ENCODE results near the gene INTU.
A peak's percentile ranks its signal among the peaks of the same experiment; 100 is the strongest.

Gene INTU

DNA sequence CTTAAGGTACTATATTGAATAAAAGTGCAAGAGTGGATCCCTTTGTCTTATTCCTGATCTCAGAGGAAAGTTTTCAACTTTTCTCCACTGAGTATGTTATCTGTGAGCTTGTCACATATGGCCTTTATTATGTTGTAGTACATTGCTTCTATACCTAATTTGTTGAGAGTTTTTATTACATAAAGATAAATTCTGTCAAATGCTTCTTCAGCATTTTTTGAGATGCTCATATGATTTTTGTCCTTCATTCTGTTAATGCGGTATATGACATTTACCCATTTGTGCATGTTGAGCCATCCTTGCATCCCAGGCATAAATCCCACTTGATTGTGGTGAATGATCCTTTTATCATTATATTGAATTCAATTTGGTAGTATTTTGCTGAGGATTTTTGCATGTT, 108.5 kb downstream of the INTU start:
- Histone ChIP-seq H3K4me2 (ENCODE audit: low read depth, low read length) (no peak overlapping the region), H3K9me3 (replicated peaks; ENCODE audit: insufficient read depth, low read length) (no peaks in the 10 kb centered on the region), H3K27me3 (replicated peaks; ENCODE audit: insufficient read depth, low read length) (no peaks in the 10 kb centered on the region), H3K4me3 (ENCODE audit: low read length) (no peak overlapping the region), H3K9me2 (replicated peaks; ENCODE audit: insufficient read depth, low read length) (no peaks in the 10 kb centered on the region), H3F3A (ENCODE audit: insufficient read depth, low read length) (no peaks in the 10 kb centered on the region), H3K36me3 (replicated peaks; ENCODE audit: insufficient read depth, low read length) (no peaks in the 10 kb centered on the region), H2AFZ (ENCODE audit: low read length) (no peak overlapping the region), H3K9ac (ENCODE audit: low read length) (no peak overlapping the region), H4K20me1 (ENCODE audit: insufficient read depth, low read length) (no peaks in the 10 kb centered on the region), H3K79me2 (ENCODE audit: low read length) (no peaks in the 10 kb centered on the region), H3K4me1 (ENCODE audit: low read length) (no peaks in the 10 kb centered on the region), H3K27ac (ENCODE audit: low read length) (no peak overlapping the region)
- no peak for DNase-seq
- no peak for TF ChIP-seq EZH2phosphoT487 (IDR thresholded peaks at IDR 0.05; ENCODE audit: low read length)
- no peak for TF ChIP-seq EZH2 (optimal IDR thresholded peaks at IDR 0.05; ENCODE audit: low read depth, low read length)
- TF ChIP-seq, protein P1, sequence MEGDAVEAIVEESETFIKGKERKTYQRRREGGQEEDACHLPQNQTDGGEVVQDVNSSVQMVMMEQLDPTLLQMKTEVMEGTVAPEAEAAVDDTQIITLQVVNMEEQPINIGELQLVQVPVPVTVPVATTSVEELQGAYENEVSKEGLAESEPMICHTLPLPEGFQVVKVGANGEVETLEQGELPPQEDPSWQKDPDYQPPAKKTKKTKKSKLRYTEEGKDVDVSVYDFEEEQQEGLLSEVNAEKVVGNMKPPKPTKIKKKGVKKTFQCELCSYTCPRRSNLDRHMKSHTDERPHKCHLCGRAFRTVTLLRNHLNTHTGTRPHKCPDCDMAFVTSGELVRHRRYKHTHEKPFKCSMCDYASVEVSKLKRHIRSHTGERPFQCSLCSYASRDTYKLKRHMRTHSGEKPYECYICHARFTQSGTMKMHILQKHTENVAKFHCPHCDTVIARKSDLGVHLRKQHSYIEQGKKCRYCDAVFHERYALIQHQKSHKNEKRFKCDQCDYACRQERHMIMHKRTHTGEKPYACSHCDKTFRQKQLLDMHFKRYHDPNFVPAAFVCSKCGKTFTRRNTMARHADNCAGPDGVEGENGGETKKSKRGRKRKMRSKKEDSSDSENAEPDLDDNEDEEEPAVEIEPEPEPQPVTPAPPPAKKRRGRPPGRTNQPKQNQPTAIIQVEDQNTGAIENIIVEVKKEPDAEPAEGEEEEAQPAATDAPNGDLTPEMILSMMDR (IDR thresholded peaks at IDR 0.05; ENCODE audit: low read length) = no peak

DNA sequence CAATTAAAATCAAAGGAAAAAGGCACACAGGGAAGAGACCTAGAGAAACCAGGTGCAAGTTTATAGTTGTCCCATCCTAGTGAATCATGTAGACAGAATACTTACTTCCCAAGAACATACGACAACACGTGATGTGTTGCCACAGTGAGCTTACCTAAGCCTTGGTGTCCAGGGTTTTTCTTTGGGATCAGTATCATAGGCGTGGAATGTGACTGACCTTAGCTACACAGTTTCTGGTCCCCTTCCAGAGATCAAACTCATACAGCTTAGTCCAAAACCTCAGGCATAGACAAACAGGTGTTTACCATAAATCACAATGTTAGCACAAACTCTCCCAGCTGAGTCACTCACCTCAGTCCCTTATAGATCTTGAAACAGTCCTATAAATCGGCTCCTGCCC, 115.1 kb downstream of the INTU start:
- DNase-seq = no peak
- Histone ChIP-seq H4K20me1 (ENCODE audit: insufficient read depth, low read length) (no peaks in the 10 kb centered on the region), H3K9ac (ENCODE audit: low read length) (no peak overlapping the region), H3K79me2 (ENCODE audit: low read length) (no peaks in the 10 kb centered on the region), H3K36me3 (replicated peaks; ENCODE audit: insufficient read depth, low read length) (no peaks in the 10 kb centered on the region), H3K27ac (ENCODE audit: low read length) (peak overlapping the region; percentile 80; the same call in 1 of the 2 replicates), H3K9me2 (replicated peaks; ENCODE audit: insufficient read depth, low read length) (no peaks in the 10 kb centered on the region), H3F3A (ENCODE audit: insufficient read depth, low read length) (peaks cover 15% of the 10 kb centered on the region), H3K4me2 (ENCODE audit: low read depth, low read length) (no peak overlapping the region), H3K9me3 (replicated peaks; ENCODE audit: insufficient read depth, low read length) (no peaks in the 10 kb centered on the region), H2AFZ (ENCODE audit: low read length) (peak overlapping the region; percentile 70), H3K27me3 (replicated peaks; ENCODE audit: insufficient read depth, low read length) (no peaks in the 10 kb centered on the region), H3K4me3 (ENCODE audit: low read length) (no peak overlapping the region), H3K4me1 (ENCODE audit: low read length) (peaks cover 35% of the 10 kb centered on the region)
- TF ChIP-seq EZH2 (optimal IDR thresholded peaks at IDR 0.05; ENCODE audit: low read depth, low read length) (no peak), EZH2phosphoT487 (IDR thresholded peaks at IDR 0.05; ENCODE audit: low read length) (no peak)
- TF ChIP-seq, protein P1 (IDR thresholded peaks at IDR 0.05; ENCODE audit: low read length) = no peak

DNA sequence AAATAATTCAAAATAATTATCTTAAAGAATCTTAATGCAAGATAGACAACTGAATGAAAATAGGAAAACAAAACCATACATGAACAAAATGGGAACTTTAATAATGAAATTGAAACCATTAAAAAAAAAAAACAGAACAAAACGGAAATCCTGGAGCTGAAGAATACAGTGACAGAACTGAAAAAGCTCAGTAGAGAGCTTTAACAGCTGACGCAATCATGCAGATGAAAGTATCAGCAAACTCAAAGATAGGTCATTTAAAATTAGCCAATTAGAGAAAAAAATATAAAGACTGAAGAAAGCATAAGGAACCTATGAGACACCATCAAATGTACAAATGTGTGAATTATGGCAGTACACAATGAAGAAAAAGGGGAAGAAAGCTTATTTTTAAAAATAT, 116.2 kb downstream of the INTU start:
- H2AFZ ChIP-seq (ENCODE audit: low read length) = peak overlapping the region; percentile 70
- H3F3A ChIP-seq (ENCODE audit: insufficient read depth, low read length) = peaks cover 25% of the 10 kb centered on the region
- H3K27ac ChIP-seq (ENCODE audit: low read length) = peak overlapping the region; percentile 80
- no peaks in the 10 kb centered on the region for H3K9me3 ChIP-seq (replicated peaks; ENCODE audit: insufficient read depth, low read length)
- H3K4me1 ChIP-seq (ENCODE audit: low read length) = peaks cover 46% of the 10 kb centered on the region
- H3K4me3 ChIP-seq (ENCODE audit: low read length) = 0 out of 2 replicates have a peak overlapping the region, but pooled peaks have one; percentile 6
- H4K20me1 ChIP-seq (ENCODE audit: insufficient read depth, low read length) = no peaks in the 10 kb centered on the region
- H3K27me3 ChIP-seq (replicated peaks; ENCODE audit: insufficient read depth, low read length) = no peaks in the 10 kb centered on the region
- peak overlapping the region; percentile 64 for H3K4me2 ChIP-seq (ENCODE audit: low read depth, low read length)
- H3K9ac ChIP-seq (ENCODE audit: low read length) = peak overlapping the region; percentile 33; the same call in 1 of the 2 replicates
- H3K9me2 ChIP-seq (replicated peaks; ENCODE audit: insufficient read depth, low read length) = no peaks in the 10 kb centered on the region
- TF ChIP-seq EZH2 (optimal IDR thresholded peaks at IDR 0.05; ENCODE audit: low read depth, low read length) (no peak), EZH2phosphoT487 (IDR thresholded peaks at IDR 0.05; ENCODE audit: low read length) (no peak)
- TF ChIP-seq, protein P1 (IDR thresholded peaks at IDR 0.05; ENCODE audit: low read length) = no peak
- peak; percentile 91 for DNase-seq
- no peaks in the 10 kb centered on the region for H3K36me3 ChIP-seq (replicated peaks; ENCODE audit: insufficient read depth, low read length)
- H3K79me2 ChIP-seq (ENCODE audit: low read length) = no peaks in the 10 kb centered on the region
